22Rv1 (cell line): Measurements from ENCODE around the gene CMIP.

Experiments used
- CTCF ChIP-seq: fragments of 450-650 bp; IDR thresholded peaks from 2 replicates; pipeline ENCODE4 v1.5.1; 2017; ENCODE audit warnings: mild to moderate bottlenecking
- ZFX ChIP-seq: fragments of 450-650 bp; IDR thresholded peaks from 2 replicates; pipeline ENCODE4 v1.6.1; 2017; ENCODE audit warnings: antibody characterized with exemption, borderline replicate concordance

- TF ChIP-seq CTCF (no peak), ZFX (no peak)
These were observed 146.9 kb downstream of the CMIP start for GRCh38 chr16:81591545-81591870.
